Thymus (tissue), 11 donors: Measurements from ENCODE around the gene TRIP4. TPM values are rescaled to one million over a fixed set of nuclear protein-coding genes. Genes with fewer than 3 reads are reported as not detected.
A peak's percentile ranks its signal among the peaks of the same experiment; 100 is the strongest.
"Not testable (repeated sequence)": the region's sequence is repeated elsewhere in the genome, so short reads cannot be mapped to it uniquely, and the experiment has no call there.

Experiments used
- DNase-seq, 9 donors: peaks; one replicate each; pipeline ENCODE4 v3.0.0-alpha.2; 2013; ENCODE audit warnings: low spot score in 9 of 9, low read depth in 6 of 9, missing footprints in 1 of 9
- H3K27ac ChIP-seq, 2 donors: one replicate each; pipeline ENCODE4 v1.5.1; 2013; ENCODE audit warnings: control low read depth in 1 of 2, low read depth in 1 of 2, low read length in 1 of 2, mild to moderate bottlenecking in 1 of 2, moderate library complexity in 1 of 2
- H3K27me3 ChIP-seq, 2 donors: one replicate each; pipeline ENCODE4 v1.5.1; 2013; ENCODE audit warnings: low read length in 1 of 2; ENCODE audit not compliant: control insufficient read depth in 2 of 2, insufficient read depth in 1 of 2
- H3K36me3 ChIP-seq, 2 donors: one replicate each; pipeline ENCODE4 v1.5.1; 2013; ENCODE audit warnings: low read length in 1 of 2, mild to moderate bottlenecking in 1 of 2, moderate library complexity in 1 of 2; ENCODE audit not compliant: control insufficient read depth in 2 of 2, insufficient read depth in 2 of 2
- H3K4me1 ChIP-seq, 2 donors: one replicate each; pipeline ENCODE4 v1.5.1; 2013; ENCODE audit warnings: low read length in 2 of 2; ENCODE audit not compliant: control insufficient read depth in 2 of 2, insufficient read depth in 2 of 2
- H3K4me3 ChIP-seq, 2 donors: one replicate each; pipeline ENCODE4 v1.5.1; 2013; ENCODE audit warnings: low read length in 2 of 2, control low read depth in 1 of 2, mild to moderate bottlenecking in 1 of 2
- H3K9me3 ChIP-seq, 2 donors: one replicate each; pipeline ENCODE4 v1.5.1; 2013; ENCODE audit warnings: low read length in 1 of 2, mild to moderate bottlenecking in 1 of 2; ENCODE audit not compliant: control insufficient read depth in 2 of 2, insufficient read depth in 1 of 2
- WGBS: extraction: QIAGEN DNeasy Blood & Tissue Kit; methylation state at CpG from one replicate; pipeline ENCODE4 v1.1.7; 2013; 5-methylcytosine and 5-hydroxymethylcytosine counted together
- polyA plus RNA-seq: library from polyadenylated mRNA; stranded (reverse); fragments of 200-250 nt; gene quantifications from one replicate; pipeline ENCODE4 v1.2.3, GENCODE V29; 2013
- total RNA-seq: library from RNA; stranded (reverse); fragments of 120-200 nt; gene quantifications from one replicate; pipeline ENCODE4 v1.2.4, GENCODE V29; 2013
- donor health status: healthy.

The TRIP4 gene
- total and polyA plus RNA-seq, 2 donors, result 14.5 to 50.6 TPM

- 83% methylated on average over 8 of the region's 8 CpGs for WGBS
- Histone ChIP-seq H3K9me3 (no peaks in the 10 kb centered on the region), H3K4me3 (peak overlapping the region in 1 of 2 donors; percentile 16), H3K27me3 (no peaks in the 10 kb centered on the region), H3K36me3 (peaks cover 8 to 27% of the 10 kb centered on the region in 2 donors), H3K4me1 (peaks cover 0 to 1% of the 10 kb centered on the region in 2 donors), H3K27ac (peak overlapping the region; percentile 11 to 33)
- DNase-seq, result peak in 1 of 9 donors; percentile 18
Measured at GRCh38 chr15:64373360-64373759, 14.3 kb upstream of the TRIP4 start.

DNA sequence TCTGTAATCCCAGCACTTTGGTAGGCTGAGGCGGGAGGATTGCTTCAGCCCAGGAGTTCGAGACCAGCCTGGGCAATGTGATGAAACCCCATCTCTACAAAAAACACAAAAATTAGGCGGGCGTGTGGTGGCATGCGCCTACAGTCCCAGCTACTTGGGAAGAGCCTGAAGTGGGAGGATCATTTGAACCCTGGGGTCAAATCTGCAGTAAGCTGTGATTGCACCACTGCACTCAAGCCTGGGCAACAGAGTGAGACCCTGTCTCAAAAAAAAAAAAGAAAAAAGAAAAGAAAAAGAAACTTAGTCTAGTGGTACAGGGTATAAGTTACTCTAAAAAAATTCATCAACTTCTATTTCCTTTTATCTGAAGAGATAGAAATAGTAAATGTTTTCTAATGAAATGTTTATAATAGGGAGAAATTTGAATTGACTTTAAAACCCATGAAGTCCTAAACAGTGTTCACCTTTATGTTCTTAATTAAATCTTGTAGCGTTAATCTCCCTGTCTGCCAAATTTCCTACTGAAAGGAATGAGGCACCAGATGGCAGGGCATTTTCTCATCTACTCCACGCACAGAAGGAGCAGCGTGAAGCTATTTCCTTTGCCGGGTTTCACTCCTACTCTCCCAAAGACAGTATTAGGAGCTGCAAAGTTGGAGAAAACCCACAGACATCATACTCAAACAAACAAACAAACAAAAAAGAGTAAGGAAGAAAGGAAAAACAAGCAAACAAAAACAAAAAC lies 8.2 kb upstream of the TRIP4 start:
- H3K4me1 ChIP-seq, result peaks cover 4 to 17% of the 10 kb centered on the region in 2 donors
- H3K4me3 ChIP-seq, result peak overlapping the region in 1 of 2 donors; percentile 69
- H3K9me3 ChIP-seq, result peaks cover 0 to 3% of the 10 kb centered on the region in 2 donors
- H3K27me3 ChIP-seq, result no peaks in the 10 kb centered on the region
- 85% methylated on average over 9 of the region's 9 CpGs for WGBS
- no peak overlapping the region for H3K27ac ChIP-seq
- peaks cover 8 to 14% of the 10 kb centered on the region in 2 donors for H3K36me3 ChIP-seq
- no peak for DNase-seq

GRCh38 chr15:64380130-64380870 lies 7.3 kb upstream of the TRIP4 start:
- Histone ChIP-seq H3K4me3 (peak overlapping the region; percentile 66 to 69), H3K4me1 (peaks cover 4 to 17% of the 10 kb centered on the region in 2 donors)
- not testable (repeated sequence) for H3K27me3 ChIP-seq, H3K27ac ChIP-seq, H3K9me3 ChIP-seq, H3K36me3 ChIP-seq, DNase-seq
- 64% methylated on average over 11 of the region's 11 CpGs for WGBS

- Histone ChIP-seq H3K36me3 (peaks cover 3% of the 10 kb centered on the region in 2 donors), H3K4me3 (peak within 1 kb of the TSS; percentile 66 to 69), H3K27ac (peak within 1 kb of the TSS in 1 of 2 donors; percentile 55), H3K9me3 (peaks cover 0 to 3% of the 10 kb centered on the region in 2 donors), H3K4me1 (peaks cover 4 to 17% of the 10 kb centered on the region in 2 donors), H3K27me3 (no peaks in the 10 kb centered on the region)
- WGBS, result under 1% methylated on average over 38 of the region's 38 CpGs
- DNase-seq, result peak; percentile 82 to 97 (median 92)
Measured at GRCh38 chr15:64381000-64381751, 6.5 kb upstream of the TRIP4 start, which contains the start of gene PCLAF. Gene PCLAF, minus strand, starts transcription at chr15:64381441. Its CDS starts 70 bp downstream, at chr15:64381371.

DNA sequence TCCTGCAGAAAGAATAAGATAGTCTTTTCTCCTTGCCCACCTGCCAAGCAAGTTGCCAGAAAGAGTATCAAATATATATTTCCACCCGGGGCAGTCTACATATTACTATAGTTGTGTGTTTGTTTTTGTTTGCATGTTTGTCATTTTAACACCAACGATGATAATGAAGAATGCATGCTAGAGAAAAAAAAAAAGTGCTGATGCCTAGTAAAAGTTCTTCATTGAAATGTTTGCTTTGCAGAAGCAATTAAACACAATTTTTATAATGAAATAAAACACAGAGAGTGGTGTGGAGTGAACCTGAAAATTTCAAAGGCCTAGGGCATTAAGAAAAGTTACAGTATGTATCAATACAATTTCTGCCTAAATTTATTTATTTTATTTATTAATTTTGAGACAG lies 3.9 kb upstream of the TRIP4 start:
- Histone ChIP-seq H3K36me3 (no peaks in the 10 kb centered on the region), H3K4me3 (no peak overlapping the region), H3K4me1 (peaks cover 9 to 25% of the 10 kb centered on the region in 2 donors), H3K9me3 (peaks cover 0 to 3% of the 10 kb centered on the region in 2 donors), H3K27me3 (no peaks in the 10 kb centered on the region), H3K27ac (no peak overlapping the region)
- WGBS, result 98% methylated on average over 2 of the region's 2 CpGs
- no peak for DNase-seq

DNA sequence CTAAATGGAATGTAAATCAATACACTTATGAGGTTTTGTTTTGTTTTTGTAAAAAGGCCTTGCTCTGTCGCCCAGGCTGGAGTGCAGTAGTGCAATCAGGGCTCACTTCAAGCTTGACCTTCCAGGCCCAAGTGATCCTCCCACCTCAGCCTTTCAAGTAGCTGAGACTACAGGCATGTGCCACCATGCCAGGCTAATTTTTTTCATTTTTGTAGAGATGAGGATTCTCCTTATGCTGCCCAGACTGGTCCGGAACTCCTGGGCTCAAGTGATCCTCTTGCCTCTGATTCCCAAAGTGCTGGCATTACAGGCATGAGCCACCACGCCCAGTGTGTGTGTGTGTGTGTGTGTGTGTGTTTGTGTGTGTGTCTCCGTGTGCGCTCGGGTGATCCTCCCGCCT lies 1.3 kb upstream of the TRIP4 start:
- WGBS, result 98% methylated on average over 7 of the region's 7 CpGs

GRCh38 chr15:64389036-64389435 lies 1.4 kb downstream of the TRIP4 start:
- 96% methylated on average over 5 of the region's 5 CpGs for WGBS
- no peak for DNase-seq
- H3K4me3 ChIP-seq, result no peak overlapping the region
- no peak overlapping the region for H3K27ac ChIP-seq
- H3K9me3 ChIP-seq, result no peaks in the 10 kb centered on the region
- H3K4me1 ChIP-seq, result peaks cover 8 to 13% of the 10 kb centered on the region in 2 donors
- no peaks in the 10 kb centered on the region for H3K27me3 ChIP-seq
- peaks cover 0 to 4% of the 10 kb centered on the region in 2 donors for H3K36me3 ChIP-seq

More for the DNA sequence above, 1.3 kb upstream of the TRIP4 start:
- Histone ChIP-seq H3K4me3 (no peak overlapping the region), H3K4me1 (peaks cover 8 to 16% of the 10 kb centered on the region in 2 donors), H3K9me3 (peaks cover 0 to 2% of the 10 kb centered on the region in 2 donors), H3K27ac (no peak overlapping the region), H3K27me3 (no peaks in the 10 kb centered on the region), H3K36me3 (no peaks in the 10 kb centered on the region)
- DNase-seq, result no peak

DNA sequence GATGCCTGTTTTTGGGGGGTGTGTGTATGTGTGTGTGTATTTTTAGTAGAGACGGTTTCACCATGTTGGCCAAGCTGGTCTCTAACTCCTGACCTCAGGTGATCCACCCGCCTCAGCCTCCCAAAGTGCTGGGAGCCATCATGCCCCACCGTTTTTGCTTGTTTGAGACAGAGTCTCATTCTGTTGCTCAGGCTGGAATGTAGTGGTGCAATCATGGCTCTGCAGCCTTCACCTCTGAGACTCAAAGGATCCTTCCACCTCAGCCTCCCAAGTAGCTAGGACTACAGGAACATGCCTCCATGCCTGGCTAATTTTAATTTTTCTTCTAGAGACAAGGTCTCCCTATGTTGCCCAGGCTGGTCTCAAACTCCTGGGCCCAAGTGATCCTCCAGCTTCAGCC lies 4.8 kb downstream of the TRIP4 start:
- H3K4me1 ChIP-seq, DNase-seq, H3K27ac ChIP-seq, H3K9me3 ChIP-seq, H3K27me3 ChIP-seq, H3K4me3 ChIP-seq: not testable (repeated sequence)
- 95% methylated on average over 3 of the region's 3 CpGs for WGBS
- H3K36me3 ChIP-seq, result peaks cover 10 to 31% of the 10 kb centered on the region in 2 donors
